Superior temporal gyrus (tissue), 1 donor: Measurements from ENCODE around the gene DSC1.
"Not testable (repeated sequence)": the region's sequence is repeated elsewhere in the genome, so short reads cannot be mapped to it uniquely, and the experiment has no call there.

Experiments used
- DNase-seq: peaks from one replicate; pipeline ENCODE4 v3.0.0-alpha.2; 2016; ENCODE audit errors: extremely low spot score

The DSC1 gene

GRCh38 chr18:31171144-31171839, 8.6 kb upstream of the DSC1 start:
- no peak for DNase-seq

DNA sequence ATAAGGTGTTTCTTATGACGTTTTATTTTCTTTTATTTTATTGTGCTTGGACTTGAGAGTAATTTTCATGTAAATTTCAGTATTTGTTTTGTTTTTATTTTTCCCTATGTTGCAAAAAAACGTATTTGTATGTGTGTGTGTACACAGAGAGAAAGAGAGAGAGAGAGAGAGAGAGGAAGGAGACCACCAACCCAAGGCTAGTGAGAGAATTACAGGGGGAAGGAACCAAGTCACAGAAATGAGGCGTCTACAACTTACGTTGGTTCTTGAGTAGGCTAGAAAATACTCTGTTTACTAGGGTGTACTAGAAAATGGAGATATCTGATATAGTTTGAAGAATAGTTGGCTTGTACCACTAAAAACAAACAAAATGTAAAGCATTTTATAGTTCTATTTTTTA, 7.7 kb upstream of the DSC1 start:
- no peak for DNase-seq

DNA sequence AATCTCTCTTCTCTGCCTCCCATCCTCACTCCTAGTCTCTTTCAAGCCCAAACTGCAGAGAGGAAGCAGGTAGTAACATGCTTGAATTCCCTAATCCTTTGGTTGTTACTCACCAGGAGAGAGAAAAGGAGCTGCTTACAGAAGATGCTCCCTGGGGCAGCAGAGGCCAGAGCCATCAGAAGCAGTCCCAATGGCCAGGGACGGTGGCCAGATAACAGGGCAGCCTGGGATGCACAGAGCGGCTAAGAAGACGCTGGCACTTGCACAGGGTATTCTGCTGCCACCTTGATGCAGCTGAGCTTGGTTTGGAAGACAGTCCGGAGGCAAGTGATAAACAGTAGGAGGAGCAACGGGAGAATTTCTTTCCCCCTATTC, 250 bp downstream of the DSC1 start:
- DNase-seq: no peak

- peak; percentile 62 for DNase-seq
Observed at GRCh38 chr18:31161757-31162418, 768 bp downstream of the DSC1 start.

GRCh38 chr18:31156821-31157763, 5.6 kb downstream of the DSC1 start:
- DNase-seq: no peak

DNA sequence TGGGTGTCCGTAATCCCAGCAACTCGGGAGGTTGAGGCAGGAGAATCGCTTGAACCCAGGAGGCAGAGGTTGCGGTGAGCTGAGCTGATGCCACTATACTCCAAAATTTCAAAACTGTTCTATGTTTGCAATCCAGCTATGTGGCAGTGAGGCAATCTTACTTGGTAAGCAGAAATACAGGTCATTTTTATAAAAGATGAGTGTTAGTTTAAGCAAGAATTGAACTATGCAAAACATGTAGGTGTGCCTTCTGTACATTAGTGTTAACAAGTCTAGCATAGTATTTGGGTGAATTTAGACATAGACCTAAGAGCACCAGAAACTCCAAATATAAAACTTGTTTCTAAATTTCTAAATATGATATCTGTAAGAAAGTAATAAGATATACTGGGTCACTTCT, 7.2 kb downstream of the DSC1 start:
- DNase-seq: no peak

DNA sequence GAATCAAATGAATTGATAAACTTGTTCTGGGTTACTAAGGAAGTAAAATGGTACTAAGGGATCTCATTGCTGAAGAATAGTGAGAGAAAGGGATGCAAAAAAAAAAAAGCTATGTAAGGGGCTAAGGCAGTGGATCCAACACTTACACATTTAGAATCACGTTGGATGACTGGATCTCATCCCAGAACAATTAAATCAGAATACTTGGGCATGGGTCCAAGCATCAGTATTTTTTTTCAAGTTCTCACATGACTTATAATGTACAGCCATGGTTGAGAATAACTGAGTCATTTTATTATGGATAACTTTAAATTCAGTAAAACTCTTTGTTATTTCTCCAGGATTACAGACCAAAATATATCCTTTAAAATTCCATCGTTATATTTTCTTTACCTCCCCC, 8.5 kb downstream of the DSC1 start:
- DNase-seq: no peak

DNA sequence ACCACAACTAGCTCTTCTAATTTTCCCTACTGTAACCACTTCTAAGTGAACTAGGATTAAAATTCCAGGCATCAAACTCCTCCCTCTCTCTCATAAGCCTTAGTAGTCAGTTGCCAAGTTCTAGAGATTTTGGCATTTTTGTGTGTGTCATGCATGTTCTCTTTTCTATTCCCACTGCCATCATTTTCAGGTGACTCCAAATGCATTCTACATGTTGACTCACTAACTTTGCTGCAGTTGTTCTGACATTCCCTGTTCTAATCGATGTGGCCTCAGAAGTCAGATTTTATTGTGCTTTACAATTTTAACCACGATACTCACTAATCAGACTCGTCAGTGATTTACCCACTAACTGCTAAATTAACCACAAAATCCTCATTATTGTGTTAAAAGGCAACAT, 13.3 kb downstream of the DSC1 start:
- DNase-seq: no peak

DNA sequence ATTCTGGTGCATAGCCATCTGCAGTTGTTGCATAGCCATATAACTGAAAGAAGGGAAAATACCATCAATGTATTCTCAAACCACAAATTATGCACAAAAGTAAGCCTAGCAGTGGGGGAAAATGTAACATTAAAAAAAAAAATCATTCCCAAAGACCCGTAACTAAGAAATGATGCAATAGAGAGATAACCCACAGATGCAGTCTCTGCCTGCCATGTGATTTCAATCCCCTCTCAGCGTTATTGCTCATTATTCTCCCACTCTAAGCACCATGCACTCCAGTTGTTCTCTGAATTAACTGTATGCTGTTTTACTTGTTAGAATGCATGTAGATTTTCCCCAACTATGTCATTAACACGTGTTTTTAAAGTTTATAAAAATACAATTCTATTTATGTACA, 14.1 kb downstream of the DSC1 start:
- DNase-seq: no peak

GRCh38 chr18:31146809-31147208, 15.8 kb downstream of the DSC1 start:
- DNase-seq: no peak

GRCh38 chr18:31143025-31143424, 19.6 kb downstream of the DSC1 start:
- DNase-seq: no peak

DNA sequence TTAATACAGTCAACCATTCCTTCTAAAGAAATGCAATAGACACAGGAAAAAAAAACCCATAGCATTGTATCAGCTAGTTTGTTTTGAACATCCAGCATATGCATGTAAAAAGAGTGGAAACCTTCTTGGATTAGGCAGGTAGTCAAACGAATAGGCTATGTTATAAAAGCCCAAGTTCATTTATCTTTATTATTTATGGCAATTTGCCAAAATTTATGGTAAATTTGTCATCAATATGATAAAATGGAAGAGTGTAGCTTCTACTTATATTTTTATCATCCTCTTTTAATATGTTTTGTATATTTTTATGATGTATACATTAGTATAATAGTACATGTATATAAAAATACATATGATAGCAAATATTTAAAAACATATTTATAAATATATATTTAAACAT, 23.9 kb downstream of the DSC1 start:
- no peak for DNase-seq

DNA sequence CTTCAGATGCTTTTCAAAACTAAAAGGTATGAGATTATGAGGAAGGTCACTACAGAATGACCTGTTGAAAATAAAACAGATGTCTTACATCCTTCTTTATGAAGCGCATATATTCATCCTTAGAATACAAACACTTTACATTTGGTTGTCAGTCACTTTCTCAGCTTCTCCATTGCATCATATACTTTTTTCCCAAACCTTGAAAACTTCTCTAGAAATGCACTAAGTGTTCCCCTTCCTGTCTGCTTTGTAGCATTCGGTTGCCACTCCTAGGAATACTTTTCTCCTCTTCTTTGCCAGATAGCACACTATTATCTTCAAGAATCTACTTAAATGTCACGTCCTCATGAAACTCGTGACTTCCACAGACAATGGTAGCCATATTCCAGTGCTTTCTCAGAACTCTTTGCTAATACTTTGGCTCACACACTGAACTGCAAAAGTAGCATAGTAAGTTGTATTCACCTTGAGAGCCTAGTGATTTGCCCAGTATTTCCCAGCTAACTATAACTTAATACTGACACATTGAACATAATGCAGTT, 27.6 kb downstream of the DSC1 start:
- no peak for DNase-seq

DNA sequence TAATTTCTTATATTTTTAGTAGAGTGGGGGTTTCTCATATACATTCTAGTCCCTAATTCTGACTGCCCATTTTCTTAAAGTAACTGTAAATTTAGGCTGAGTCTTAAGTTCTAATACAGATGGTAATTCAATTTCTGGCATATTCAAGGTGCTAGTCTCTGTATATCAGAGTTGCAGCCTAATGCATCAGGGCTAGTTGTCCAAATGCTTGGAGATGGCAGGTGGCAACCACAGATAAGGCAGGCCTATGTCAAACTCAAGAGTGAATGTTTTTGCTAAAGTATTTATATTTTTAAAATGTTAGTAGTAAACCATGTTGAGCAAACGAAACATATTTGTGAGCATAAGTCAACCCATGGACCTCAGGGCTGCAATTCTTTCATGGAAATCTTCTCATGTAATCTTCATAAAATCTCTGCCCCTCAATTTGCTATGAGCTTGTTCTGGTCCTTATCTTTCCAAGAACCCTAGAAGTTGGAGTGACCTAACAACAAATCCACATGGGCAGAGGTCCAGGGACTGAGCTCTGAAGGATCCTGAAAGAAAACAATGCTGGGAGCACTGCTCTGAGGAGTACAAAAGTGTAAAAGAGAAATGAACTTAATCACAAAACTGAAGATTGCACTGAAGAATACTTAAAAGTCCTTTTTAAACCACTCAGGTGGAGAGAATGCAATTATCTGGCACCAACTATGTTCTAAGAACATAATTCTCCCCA, 33.1 kb downstream of the DSC1 start:
- no peak for DNase-seq

DNA sequence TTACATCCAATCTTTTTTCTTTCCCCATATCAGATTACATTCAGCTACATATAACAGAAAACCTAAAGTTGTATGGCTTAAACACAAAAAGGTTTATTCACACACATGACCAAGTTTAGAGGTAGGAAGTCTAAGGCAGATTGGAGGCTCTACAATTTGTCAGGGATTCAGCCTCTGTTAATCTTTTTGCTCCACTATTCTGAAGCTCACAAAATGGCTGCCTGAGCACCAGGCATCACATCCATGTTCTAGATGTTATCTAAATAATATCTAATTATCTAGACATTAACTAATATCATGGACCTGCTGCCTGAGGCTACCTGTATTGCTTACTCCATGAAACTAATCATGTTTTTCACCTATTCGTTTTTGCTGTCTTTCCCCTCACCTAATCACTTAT, 36.8 kb downstream of the DSC1 start:
- DNase-seq: no peak

- DNase-seq: not testable (repeated sequence)
Observed at GRCh38 chr18:31123125-31123524, 39.5 kb downstream of the DSC1 start.

GRCh38 chr18:31120594-31120993, 42.1 kb downstream of the DSC1 start:
- DNase-seq: no peak

- no peak for DNase-seq
Observed at GRCh38 chr18:31116853-31117595, 45.6 kb downstream of the DSC1 start.

- no peak for DNase-seq
Observed at GRCh38 chr18:31112804-31113203, 49.9 kb downstream of the DSC1 start.

DNA sequence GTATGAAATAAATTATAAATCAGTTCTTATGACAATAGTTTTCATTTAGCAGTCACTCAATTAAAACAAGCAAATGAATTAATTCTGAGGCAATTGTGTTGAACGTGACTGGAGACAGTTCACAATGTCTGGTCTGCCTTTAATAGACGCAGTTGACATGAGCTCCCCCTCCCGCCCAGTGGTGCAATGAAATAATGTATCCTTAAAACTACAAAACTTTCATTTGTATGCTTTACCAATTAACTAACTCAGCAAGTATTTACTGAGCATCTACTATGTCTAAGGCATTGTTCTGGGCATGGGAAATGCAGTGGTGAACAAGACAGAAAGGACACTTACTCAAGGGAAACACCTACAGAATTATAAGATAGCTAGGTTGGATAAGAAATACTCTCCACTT, 56.9 kb downstream of the DSC1 start:
- no peak for DNase-seq

DNA sequence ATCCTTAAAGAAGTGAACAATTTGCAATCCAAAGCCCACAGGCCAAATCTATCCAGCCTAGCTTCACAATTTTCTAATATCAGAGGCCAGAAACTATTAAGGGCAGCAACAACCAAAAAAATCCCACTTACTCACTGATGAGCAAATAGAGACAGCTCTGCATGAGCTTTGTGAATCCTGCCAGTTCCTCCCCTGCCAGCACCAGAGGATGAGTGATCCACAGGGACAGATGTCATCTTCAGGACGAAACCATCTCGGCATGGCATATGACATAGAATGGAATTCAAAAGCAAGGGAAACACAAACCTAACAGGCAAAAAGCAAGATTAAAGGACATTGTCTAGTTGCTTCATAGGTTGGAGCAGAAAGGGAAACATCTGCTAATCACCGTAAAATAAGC, 58.2 kb downstream of the DSC1 start:
- no peak for DNase-seq
